Measurements from ENCODE around the gene ST8SIA5.

ST8SIA5 gene

GRCh38 chr18:46678785-46679399 lies 78.0 kb downstream of the ST8SIA5 start:
- no peak for TF ChIP-seq CTCF (IDR thresholded peaks at IDR 0.05; ENCODE audit: insufficient read depth, low read depth, low read length, missing control alignments)
- no peak overlapping the region for H3K4me3 ChIP-seq (ENCODE audit: low read depth, low read length)
- no peak for DNase-seq (ENCODE audit: low read depth)

- no peak for DNase-seq (ENCODE audit: low read depth)
- no peak overlapping the region for H3K4me3 ChIP-seq (ENCODE audit: low read depth, low read length)
- TF ChIP-seq CTCF (IDR thresholded peaks at IDR 0.05; ENCODE audit: insufficient read depth, low read depth, low read length, missing control alignments), result no peak
Observed at GRCh38 chr18:46678041-46678440, 78.8 kb downstream of the ST8SIA5 start.

GRCh38 chr18:46677611-46678010 lies 79.2 kb downstream of the ST8SIA5 start:
- TF ChIP-seq CTCF (IDR thresholded peaks at IDR 0.05; ENCODE audit: insufficient read depth, low read depth, low read length, missing control alignments), result no peak
- no peak for DNase-seq (ENCODE audit: low read depth)

DNA sequence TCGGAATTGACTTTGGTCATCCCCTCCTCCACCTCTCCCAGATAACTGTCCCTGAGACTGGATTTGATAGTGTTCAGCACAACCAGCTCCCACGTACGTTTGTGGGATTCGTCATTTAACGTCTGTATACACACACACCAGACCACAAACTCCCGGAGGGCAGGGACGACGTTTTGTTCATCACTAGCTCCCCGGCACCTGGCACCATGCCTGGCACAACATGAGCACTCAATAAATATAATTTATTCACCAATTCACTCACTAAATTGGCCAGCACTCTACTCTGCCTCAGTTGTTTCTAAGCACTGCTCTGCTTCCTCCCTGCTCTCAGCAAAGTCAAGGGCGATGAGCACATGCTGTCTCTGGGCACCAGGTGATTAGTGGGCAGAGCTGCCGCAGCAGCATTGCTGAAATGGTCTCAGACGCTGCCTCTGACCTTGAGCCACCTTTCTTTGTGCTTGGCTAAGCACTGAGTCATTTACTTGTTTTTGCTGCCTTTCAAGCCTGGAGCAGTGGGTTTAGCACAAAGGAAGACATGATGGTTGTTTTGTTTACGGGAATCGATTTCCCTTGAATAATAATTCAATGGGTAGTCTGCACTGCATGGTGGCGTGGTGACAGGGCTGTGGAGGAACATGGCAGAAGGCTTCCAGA lies 80.5 kb downstream of the ST8SIA5 start:
- DNase-seq (ENCODE audit: low read depth), result no peak
- TF ChIP-seq CTCF (IDR thresholded peaks at IDR 0.05; ENCODE audit: insufficient read depth, low read depth, low read length, missing control alignments), result no peak
- H3K4me3 ChIP-seq (ENCODE audit: low read depth, low read length), result no peak overlapping the region

More at GRCh38 chr18:46677611-46678010, 79.2 kb downstream of the ST8SIA5 start:
- no peak overlapping the region for H3K4me3 ChIP-seq (ENCODE audit: low read depth, low read length)

GRCh38 chr18:46675112-46675511 lies 81.7 kb downstream of the ST8SIA5 start:
- DNase-seq (ENCODE audit: low read depth), result no peak
- H3K4me3 ChIP-seq (ENCODE audit: low read depth, low read length), result no peak overlapping the region
- TF ChIP-seq CTCF (IDR thresholded peaks at IDR 0.05; ENCODE audit: insufficient read depth, low read depth, low read length, missing control alignments), result no peak

DNA sequence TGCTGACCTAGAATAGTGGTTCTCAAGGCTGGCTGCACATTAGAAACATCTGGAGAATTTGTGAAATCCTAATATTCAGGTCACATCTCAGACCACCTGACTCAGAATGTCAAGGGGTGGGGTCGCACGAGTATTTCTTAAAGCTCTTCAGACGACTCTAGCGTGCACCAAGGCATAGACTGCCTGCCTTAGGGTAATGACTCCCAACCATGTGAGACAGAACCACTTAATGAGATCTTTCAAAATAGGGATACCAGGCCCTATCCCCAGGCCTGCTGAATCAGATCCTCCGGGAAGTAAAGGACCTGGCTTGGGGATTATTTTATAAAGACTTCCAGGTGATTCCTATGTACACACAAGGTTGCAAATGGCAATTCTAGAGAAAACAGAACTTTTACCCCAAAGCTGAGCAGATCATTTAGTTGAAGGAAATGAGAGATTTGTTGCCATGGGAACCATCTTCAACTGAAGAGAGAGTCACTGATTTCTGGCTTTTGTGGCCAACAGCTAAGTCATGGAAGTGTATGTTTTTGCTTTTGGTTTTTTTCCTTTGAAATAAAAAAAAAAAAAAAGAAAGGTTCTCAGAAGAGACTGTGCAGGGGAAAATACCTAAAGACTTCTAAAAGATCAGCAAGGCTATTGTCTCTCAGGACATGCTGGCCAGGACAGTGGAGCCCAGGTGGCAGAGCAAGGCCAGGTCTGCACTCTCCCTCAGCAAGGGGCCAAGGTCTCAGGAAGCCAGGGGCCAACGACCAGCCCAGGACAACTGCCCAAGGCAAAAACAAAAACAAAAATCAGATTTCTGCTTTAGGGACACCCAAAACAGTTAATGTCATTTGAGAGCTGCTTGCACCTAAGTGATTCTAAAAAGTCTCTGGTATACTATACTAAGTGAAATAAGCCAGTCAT lies 84.5 kb downstream of the ST8SIA5 start:
- no peak for DNase-seq (ENCODE audit: low read depth)
- TF ChIP-seq CTCF (IDR thresholded peaks at IDR 0.05; ENCODE audit: insufficient read depth, low read depth, low read length, missing control alignments), result no peak
- H3K4me3 ChIP-seq (ENCODE audit: low read depth, low read length), result no peak overlapping the region

Measured in GM12865 (cell line).